Effector CD4-positive, alpha-beta T cell (primary cell): ENCODE results near the gene LRRC14B.
A peak's percentile ranks its signal among the peaks of the same experiment; 100 is the strongest.

Experiments
- DNase-seq: peaks from one replicate; pipeline ENCODE4 v3.0.0-alpha.2; 2020

Gene LRRC14B

DNA sequence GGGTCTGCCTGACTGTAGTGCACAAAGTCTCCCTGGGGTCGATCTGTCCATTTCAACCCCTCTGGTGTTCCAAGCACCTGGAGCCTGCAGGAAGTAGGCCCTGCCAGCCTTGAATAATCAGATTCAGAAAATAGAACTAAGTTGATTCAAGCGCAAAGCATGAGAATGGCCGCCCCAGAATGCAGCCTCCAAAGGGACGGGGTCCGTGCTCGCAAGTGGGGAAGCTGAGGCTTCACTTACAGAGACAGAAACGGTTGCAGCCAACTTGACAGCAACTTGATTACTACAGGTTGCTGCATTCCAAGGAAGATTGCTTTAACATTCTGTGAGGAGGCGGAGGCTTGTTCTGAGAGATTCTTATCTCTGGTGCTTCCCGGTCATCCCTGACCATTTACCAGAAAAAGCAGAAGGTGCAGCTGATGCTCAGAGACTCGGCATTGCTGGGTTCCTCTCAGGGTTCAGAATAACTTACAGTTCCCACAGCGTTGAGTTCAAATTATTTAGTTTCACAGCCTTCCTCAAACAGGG is 14.9 kb upstream of the LRRC14B start:
- DNase-seq = no peak

DNA sequence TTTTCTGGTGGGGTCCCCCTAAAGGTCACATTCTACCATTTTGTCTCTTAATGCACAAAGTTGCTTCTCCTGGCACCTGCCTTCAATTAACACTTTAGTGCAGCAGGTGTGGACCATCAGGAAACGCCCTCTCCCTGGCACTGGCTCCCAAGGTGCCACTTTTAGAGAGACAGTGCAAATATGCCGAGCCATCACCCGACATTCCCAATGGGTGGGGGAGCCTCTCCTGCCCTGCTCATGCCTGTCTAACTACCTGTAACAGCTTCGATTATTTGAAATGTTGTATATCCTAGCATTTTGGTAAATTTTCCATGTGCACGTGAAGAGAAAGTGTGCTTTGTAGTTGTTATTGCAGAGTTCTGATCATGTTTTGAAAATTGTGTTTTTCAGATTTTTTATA is 13.2 kb upstream of the LRRC14B start:
- no peak for DNase-seq

DNA sequence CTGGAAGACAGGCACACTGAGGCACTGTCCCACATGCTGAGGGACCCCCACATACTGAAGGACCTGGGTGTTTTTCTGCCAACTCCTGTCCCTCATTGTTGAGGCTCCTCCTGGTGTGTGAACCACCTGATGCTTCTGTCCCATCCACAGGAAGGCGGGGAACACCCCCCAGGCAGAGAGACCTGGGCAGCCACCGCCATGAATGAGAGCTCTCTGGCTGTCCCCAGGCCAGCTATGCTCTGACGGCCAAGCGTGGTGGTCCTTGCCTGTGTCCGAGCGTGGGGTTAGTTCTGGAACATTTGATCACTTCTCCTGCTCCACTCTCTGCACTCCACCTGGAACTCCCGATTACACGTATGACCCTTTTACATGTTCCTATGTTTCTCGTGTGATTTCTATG is 11.9 kb upstream of the LRRC14B start:
- DNase-seq = no peak

DNA sequence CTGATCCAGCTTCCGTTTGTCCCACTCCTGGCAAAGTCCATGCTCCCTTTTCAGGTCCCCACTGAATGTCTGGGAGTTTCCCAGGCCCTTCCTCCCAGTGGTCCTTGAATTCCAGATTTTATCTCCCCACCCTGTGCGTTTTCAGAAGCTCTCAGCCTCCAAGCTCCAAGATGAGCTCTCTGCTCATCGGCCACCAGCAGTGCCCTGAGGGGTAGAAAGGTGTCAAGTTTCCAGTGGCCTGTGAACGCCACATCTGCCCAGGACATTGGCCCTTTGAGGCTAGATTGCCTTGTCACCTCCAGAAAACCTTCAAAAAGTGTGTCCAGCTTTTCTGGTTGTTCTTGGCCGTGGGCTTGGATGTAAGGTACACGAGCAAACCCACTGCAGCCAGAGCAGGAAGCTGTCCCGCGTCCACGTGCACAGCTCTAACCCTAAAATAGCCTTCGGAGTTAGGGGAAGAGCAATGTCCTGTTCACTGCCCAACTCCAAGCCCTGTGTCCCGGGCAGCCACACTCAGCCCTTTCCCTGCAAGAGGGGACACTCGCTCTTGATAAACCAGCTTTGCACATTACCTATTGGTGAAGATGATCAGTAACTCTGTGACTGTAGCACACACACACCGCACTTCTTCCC is 10.9 kb upstream of the LRRC14B start:
- no peak for DNase-seq

DNA sequence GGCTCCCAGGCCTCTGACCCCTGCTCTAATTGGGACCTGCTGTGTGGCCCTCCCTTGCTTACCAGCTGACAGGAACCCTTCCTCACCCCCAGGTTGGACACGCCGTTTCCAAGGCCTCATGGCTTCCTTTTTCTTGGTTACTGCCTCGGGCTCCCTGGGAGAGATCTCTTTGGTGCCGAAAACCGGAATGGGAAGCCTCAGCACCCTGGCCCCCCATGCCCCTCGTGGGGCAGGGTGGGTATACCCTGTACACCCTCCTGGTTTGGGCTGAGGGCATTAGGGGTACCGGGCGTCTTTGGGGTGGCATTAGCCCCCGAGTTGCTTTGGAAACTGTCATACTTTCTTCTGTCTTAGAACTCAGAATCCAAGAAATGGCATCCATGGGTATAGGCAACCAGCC is 10.1 kb upstream of the LRRC14B start:
- no peak for DNase-seq

DNA sequence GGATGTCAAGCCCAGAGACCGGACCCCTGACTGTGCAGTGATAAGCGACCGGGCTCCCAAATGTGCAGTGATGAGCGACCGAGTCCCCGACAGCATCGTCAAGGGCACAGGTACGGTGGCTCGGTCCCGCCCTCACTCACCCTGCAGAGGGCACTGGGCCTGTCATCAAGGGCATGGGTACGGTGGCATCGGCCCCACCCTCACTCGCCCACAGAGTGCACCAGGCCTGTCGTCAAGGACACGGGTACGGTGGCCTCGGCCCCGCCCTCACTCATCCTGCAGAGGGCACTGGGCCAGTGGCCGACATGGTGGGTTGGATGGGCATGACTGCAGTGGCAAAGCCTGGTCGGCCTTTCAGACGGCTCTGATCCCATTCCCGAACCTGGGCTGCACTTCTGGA is 9.7 kb upstream of the LRRC14B start:
- no peak for DNase-seq

DNA sequence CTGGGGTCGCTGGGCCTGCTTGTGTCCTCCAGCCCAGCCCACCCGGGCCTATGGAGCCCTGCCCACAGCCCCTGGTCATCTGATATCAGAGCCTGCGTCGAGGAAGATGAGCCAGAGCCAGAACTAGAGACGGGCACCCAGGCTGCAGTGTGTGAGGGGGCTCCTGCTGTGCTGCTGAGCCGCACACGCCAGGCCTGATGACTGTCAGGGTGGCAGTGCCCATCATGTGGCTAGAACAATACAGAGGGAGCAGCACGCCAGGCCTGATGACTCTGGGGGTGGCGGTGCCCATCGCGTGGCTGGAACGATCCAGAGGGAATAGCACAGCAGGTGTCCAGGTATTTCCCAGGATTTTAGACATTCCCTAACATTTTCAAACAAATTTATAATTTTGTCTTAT is 9.2 kb upstream of the LRRC14B start:
- no peak for DNase-seq

DNA sequence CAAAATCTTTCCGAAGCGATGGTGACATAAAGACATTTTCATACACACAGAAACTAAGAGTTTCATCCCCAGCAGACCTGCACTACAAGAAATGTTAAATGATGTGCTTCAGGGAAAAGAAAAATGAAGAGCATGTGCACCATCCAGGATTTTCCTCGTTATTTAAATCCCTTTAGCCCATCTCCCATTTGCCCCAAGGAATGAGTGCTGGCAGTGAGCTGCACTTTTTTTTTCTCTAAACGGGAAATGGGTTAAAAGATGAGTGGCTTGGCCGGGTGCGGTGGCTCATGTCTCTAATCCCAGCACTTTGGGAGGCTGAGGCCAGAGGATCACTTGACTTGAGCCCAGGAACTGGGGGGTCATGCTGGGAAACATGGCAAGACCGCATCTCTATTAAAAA is 6.8 kb upstream of the LRRC14B start:
- DNase-seq = no peak

DNA sequence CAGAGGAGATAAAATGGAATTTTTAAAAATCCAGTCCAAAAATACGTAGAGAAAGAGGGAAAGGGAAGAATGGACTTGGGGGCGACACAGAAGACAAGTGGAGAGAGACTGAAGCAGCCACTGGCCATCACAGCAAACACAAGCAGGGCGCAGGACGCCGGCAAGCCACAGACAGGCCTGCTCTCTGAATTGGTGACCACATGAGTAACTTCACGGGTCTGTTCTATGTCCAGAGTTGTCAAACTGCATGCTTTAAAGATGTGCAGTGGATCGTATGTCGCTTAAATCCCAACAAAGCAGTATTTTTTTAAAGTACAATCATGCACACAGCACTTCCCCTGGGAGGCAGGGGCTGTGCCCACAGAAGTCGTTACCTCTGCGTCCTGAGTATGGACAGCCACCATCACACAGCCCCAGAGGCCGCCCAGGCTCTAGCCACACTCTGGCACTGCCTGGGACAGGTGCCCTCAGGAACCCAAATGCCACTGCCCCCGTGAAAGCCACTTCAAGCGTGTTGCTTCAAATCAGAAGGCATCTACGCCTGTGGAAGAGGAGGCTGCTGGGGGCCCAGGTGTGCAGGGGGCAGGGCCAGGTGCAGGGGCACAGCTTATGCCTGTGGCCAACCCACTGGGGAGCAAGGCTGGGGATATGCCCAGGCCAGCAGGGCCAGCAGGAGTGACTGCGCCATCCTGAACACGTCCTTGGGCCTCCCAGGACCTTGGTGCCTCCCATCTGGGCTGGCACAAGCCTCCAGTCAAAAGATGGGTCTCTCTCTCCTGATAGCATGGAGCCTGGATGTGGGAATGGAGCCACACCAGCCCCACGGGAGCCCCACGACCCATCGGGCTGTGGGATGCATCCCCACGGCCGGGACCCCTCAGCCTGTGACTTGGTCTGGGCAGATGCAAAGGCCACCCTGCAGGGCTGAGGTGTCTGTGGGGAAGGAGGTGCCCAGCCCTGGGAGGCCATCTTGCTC is 5.9 kb upstream of the LRRC14B start:
- DNase-seq = no peak

DNA sequence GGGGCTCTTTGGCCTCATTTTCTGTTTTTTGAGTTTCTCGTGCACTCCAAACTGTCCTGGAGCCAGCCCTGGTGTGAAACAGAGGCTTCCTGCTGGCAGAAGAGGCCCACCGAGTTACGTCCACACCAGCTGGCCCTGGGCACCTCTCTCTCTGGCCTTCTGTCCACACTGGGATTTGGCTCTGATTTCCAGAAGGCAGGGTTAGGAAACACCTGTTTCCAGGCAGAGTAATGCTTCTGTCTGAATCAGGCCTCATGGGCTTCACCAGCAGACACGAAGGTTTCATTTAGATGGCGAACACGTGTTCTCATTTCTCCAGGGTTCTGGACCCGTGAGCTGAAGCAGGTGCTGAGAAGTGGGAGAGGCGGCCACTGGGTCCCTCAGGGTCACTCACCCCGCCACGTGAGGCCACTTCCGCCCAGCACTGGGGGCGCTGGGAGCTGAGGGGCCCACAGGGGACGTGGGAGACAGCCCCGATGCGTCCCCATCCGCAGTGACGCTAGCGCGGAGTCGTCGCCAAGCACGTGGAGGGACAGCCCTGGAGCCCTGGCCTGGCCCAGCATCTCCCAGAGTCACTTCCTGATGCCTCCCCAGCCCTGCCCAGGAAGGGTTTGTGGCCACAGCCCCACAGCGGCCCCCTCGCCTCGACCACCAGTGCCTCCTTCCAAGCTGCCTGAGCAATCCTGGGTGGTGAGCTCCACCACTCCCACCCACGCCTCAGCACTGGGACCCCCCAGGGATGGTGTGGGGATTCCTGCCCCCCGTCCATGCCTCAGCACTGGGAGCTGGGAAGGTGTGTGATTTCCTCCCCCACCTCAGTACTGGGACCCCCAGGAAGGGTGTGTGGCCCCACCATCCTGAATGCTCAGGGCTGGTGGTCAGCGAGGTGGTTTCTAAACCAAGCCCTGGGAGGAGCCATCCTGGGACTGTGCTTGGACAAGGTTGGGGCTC is 4.9 kb upstream of the LRRC14B start:
- DNase-seq = no peak

DNA sequence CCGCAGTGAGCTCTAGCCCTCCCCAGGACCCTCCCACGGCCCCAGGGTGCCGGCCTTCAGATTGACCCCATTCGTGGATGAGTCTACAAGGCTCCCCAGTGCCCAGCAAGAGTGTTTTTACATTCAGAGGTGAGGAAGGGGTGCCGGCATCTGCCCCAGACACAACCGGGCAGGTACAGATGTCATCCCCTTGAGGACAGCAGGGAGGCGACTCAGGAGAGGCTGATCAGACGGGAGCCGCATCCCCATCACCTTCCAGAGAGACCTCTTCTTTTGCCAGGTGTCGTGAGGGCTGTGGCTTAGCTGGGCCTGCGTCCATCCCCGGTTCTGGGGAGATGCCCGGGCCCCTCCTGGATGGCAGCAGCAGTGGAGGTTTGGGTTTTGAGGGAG is 4.3 kb upstream of the LRRC14B start:
- no peak for DNase-seq

DNA sequence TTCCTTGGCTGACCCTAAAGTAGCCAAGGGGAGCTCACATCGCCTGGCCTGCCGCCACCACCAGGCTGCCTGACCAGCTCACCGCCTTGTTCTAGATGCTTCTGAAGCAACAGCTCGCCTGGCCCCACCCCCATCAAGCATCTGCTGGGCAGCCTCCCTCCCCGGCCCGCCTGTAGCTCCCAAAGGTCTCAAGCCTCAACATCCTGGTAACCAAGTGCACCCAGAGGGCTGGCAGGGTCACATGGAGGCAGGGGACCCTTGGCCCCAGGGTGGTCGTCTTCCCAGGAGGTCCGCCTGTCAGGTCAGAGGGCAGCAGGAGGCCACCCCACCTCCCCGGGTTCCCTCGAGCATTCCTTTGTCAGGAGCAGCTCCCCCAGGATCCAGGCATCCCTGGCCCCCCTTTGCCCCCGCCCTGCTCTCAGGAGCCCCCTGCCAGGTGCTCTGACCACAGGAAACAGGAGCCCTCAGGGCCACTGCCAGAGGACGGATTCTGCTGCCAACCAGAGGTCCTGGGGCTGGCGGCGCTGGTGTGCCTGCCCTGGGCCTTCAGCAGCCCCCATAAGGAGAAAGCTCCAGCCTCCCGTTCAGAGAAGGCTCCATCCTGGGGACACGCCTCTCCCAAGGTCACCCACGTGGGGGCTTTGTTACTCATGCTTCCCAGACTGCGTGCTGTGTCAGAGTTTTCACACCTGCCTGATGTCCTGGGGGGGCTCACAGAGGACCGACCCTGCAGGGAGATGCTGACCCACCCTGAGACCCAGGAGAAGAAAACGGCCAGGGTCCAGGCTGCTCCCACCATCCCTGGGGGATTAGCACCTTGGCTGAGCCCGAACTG is 3.5 kb upstream of the LRRC14B start:
- DNase-seq = no peak

DNA sequence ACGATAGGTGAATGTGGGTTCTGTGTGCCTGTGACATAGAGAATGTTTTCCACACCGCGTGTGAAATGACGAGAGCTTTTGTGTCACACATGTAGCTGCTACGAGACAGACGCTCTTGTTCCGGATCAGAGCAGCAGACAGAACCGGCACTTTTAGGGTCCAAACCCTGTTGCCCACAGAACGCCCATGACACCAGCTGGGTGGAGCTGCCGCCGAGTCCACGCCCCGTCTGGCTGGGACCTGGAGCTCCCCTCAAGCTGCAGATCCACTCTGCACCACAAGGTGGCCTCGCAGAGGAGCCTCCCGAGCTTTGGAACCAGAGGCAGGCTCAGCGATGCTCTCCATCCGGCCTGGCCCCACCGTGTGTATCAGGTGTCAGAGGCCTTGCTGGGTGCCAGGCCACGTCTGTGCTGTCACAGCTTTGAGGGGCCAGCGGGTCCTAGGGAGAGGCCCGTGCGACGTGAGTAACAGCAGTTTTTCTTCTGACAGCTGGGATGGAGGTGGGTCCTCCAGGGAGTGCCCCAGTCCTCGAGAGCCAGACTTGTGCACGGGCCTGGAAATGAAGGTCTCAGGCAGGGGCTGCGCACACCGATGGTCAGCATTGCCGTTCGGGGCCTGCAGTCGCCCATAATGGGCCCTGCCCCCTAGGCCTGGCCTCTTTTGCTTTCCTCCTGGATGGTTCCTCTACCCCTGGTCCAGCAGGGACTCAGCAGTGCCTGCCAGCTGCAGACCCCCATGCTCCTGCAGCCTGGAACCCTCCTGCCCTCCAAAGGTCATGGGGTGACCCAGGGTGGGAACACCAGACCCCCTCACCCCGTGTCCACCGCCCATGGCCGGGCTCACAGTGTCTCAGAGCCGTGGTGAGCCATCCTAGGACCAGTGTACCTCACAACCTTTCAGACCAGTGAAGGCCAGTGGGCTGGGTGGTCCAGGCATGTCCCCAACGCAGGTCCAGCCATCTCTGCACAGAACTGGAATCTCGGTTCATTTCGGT is 2.5 kb upstream of the LRRC14B start:
- peak; percentile 76 for DNase-seq

DNA sequence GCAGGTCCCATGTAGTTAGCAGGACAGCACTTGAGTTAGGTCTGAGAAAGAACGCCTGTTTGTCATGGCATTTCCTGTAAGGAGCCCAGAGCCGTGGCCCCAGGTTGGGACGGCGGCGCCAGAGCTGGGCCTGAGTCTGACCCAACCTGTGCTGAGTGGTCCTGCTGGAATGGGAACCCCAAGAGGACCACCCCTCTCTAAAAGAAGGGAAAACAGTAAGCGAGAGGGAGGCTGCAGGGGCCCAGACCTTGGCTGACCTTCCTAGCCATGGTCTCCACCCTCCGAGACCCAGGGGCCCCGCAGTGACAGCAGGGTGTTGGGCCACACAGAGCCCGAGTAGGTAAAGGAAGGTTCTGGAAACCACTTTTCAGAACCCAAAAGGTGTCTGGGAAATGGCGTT is 1.8 kb upstream of the LRRC14B start:
- DNase-seq = no peak

DNA sequence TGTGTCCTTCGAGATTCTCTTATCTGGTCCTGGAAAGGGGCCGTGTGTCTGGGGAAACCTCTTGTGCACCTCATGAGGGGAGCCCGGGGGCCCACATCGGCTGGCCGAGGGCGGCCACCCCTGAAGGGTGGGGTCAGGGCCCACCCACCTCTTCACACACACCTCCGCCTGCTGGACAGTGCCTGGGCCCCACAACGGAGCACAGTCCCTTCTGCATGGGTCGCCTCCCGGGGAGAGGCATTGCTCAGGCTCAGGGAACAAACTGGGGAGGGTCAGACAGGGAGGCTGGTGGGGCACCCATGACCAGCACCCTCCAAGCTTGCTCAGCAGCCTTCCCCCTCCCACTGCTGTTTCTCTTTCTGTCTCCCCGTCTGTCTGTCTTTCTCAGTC is 1.3 kb upstream of the LRRC14B start:
- DNase-seq = no peak

DNA sequence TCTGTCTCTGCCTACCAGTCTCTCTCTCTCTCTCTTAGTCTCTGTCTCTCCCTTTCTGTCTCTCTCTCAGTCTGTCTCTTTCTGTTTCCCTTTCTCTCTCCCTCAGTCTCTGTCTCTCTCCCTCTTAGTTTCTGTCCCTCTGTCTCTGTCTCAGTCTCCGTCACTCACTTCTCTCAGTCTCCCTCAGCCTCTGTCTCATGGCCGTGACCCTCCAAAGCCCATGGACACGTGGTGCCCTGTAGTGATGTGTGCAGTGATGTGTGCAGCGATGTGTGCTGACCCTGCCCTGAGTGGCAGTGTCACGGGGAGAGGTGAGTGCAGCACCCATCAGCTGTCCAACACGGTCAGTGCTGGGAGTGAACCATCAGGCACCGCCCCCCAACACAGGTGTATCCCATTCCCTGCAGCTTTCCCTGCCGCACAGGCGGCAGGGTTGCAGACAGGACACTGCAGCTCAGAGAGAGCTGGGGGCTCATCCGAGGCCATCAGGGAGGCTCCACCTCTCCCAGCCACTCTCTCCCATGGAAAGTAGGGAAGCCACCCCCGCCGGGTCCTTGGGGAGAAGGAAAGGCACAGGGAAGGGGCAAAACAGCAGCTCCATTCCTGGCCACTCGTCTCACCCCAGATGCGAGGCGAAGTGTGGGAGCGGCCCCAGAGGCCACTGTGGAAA is 794 bp upstream of the LRRC14B start:
- DNase-seq = no peak

DNA sequence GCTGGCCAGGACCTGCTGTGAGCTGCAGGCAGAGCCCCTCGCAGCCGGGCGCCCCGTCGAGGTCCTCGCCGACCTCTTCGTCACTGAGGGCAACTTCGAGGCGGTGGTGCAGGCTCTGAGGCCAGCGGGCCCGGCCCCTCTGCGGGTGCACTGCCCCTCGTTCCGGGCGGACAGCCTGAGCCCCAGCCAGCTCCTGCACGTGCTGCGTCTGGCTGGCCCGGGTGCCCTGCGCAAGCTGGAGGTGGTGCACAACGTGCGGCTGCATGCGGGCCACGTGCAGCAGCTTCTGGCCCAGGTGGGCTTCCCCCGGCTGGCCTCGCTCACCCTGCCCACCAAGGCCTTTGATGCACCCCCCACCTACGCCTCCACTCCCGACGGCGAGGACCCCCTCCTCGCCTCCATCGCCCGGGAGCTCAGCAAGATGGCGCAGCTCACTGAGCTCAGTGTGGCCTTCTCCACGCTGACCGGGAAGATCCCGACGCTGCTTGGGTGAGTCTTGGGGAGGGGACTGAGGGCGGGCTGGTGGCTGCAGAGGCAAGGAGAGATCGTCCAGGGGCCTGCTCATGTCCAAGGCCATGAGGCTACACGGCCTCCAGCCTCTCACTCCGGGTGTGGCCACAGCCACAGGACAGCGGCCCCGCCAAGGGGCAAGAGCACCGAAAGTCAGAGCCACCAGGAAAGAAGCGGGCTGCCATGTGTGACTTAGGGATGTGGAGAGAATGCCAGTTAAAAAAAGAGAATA is 825 bp downstream of the LRRC14B start:
- no peak for DNase-seq

DNA sequence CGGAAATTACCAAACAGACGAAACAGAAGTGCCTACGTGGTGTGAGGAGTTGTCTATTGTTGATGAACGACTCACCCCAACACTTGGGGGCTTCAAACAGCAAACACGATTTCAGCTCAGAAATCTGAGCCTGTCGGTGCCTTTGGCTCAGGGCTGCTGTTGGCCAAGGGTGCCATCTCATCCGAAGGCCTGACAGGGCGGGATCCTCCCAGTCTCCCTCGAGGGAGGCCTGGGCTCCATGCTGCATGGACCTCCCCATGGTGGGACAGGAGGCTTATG is 1.3 kb downstream of the LRRC14B start:
- DNase-seq = no peak

DNA sequence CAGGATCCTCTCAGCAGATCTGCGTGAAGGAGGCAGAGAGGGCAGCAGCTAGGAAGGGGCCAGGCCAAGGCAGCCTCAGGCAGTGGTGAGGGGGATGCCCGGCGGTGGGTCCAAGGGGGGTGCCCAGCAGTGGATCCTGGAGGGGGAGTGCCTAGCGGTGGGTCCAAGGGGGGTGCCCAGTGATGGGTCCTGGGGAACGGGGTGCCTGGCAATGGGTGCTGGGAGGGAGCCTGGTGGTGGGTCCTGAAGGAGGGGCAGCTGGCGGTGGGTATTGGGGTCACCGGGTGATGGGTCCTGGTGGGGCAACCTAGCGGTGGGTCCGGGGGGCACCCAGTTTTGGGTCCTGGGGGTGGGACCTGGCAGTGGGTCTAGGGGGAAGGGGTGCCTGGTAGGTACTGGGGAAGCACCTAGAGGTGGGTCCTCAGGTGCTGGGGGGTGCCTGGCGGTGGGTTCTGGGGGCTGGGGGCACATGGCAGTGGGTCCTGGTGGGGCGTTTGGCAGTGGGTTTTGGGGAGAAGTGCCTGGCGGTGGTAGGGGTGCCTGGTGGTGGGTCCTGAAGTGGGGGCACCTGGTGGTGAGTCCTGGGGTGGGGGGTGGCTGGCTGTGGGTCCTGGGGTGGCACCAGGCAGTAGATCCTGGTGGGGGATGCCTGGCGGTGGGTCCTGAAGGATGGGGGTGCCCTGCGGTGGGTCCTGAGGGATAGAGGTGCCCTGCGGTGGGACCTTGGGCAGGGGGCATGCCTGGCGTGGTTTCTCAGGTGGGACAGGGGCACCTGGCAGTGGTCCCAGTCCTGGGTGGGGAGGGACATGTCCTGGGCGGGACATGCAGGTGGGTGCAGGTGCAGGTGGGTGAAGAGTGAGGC is 1.9 kb downstream of the LRRC14B start:
- no peak for DNase-seq
